WTC11 (cell line): Measurements from ENCODE around the gene PDLIM7. TPM values are rescaled to one million over a fixed set of nuclear protein-coding genes. Genes with fewer than 3 reads are reported as not detected.

Experiments
- ATAC-seq: fragments of 200-7000 bp; cut with Tn5 transposase; 2 replicates; pipeline ENCODE4 v1.10.0; 2021; ENCODE audit warnings: mild to moderate bottlenecking, moderate library complexity
- CTCF ChIA-PET: fragments of 300-600 bp; sonication (Branson Sonifier 250); formaldehyde crosslinking; loops from one replicate; lab custom pipeline; 2021; ENCODE audit warnings: antibody characterized with exemption; lab: Charles Lee
- POLR2A ChIA-PET: fragments of 350-600 bp; sonication (Branson Sonifier 250); formaldehyde crosslinking; loops from one replicate; lab custom pipeline; 2021; ENCODE audit warnings: antibody characterized with exemption; lab: Charles Lee
- DNase-seq: peaks from one replicate; pipeline ENCODE4 v3.0.0; 2021; ENCODE audit warnings: low spot score
- H3K27ac Mint-ChIP-seq: 2 replicates; pipeline ENCODE4 v1.8.0; 2021; ENCODE audit warnings: mixed read lengths
- H3K27me3 Mint-ChIP-seq: 2 replicates; pipeline ENCODE4 v1.8.0; 2021; ENCODE audit warnings: low read depth, mild to moderate bottlenecking, moderate library complexity, mixed read lengths
- H3K36me3 Mint-ChIP-seq: 2 replicates; pipeline ENCODE4 v1.8.0; 2021; ENCODE audit warnings: mixed read lengths
- H3K4me1 Mint-ChIP-seq: 2 replicates; pipeline ENCODE4 v1.8.0; 2022; ENCODE audit warnings: mixed read lengths
- H3K4me3 Mint-ChIP-seq: 2 replicates; pipeline ENCODE4 v1.8.0; 2021; ENCODE audit warnings: mild to moderate bottlenecking, moderate library complexity, mixed read lengths
- H3K9me3 Mint-ChIP-seq: 2 replicates; pipeline ENCODE4 v1.8.0; 2021; ENCODE audit warnings: mixed read lengths
- AR ChIP-seq: fragments of 250-450 bp; sonication (Bioruptor Pico); IDR thresholded peaks from 2 replicates; pipeline ENCODE4 v1.9.0; 2021; ENCODE audit warnings: mild to moderate bottlenecking
- CREB1 ChIP-seq: sonication (generic); formaldehyde crosslinking; IDR thresholded peaks from 2 replicates; pipeline ENCODE4 v1.8.0; 2023; ENCODE audit warnings: mild to moderate bottlenecking, missing genetic modification reagents
- E2F5 ChIP-seq: sonication (generic); formaldehyde crosslinking; IDR thresholded peaks from 2 replicates; pipeline ENCODE4 v1.8.1; 2022; ENCODE audit warnings: mild to moderate bottlenecking, moderate library complexity, missing genetic modification reagents
- FOXJ3 ChIP-seq: sonication (generic); formaldehyde crosslinking; IDR thresholded peaks from 2 replicates; pipeline ENCODE4 v1.9.0; 2021; ENCODE audit warnings: missing genetic modification reagents, mild to moderate bottlenecking, borderline replicate concordance
- IRF1 ChIP-seq: sonication (generic); formaldehyde crosslinking; IDR thresholded peaks from 2 replicates; pipeline ENCODE4 v1.8.0; 2023; ENCODE audit warnings: missing genetic modification reagents
- JUN ChIP-seq: sonication (generic); formaldehyde crosslinking; IDR thresholded peaks from 2 replicates; pipeline ENCODE4 v1.8.0; 2023; ENCODE audit warnings: mild to moderate bottlenecking, missing genetic modification reagents
- MAX ChIP-seq: sonication (generic); formaldehyde crosslinking; IDR thresholded peaks from 2 replicates; pipeline ENCODE4 v1.8.0; 2022; ENCODE audit warnings: mild to moderate bottlenecking, missing genetic modification reagents
- NR3C1 ChIP-seq: sonication (generic); formaldehyde crosslinking; conservative IDR thresholded peaks from 2 replicates; pipeline ENCODE4 v1.8.1; 2023; ENCODE audit warnings: low read depth, mild to moderate bottlenecking, missing genetic modification reagents
- PRDM15 ChIP-seq: sonication (generic); formaldehyde crosslinking; IDR thresholded peaks from 2 replicates; pipeline ENCODE4 v1.8.0; 2022; ENCODE audit warnings: missing genetic modification reagents
- PRRX2 ChIP-seq: fragments of 250-450 bp; sonication (Bioruptor Pico); IDR thresholded peaks from 2 replicates; pipeline ENCODE4 v1.8.0; 2021; ENCODE audit warnings: mild to moderate bottlenecking
- SOX15 ChIP-seq: fragments of 250-450 bp; sonication (Bioruptor Pico); IDR thresholded peaks from 2 replicates; pipeline ENCODE4 v1.9.0; 2021; ENCODE audit warnings: mild to moderate bottlenecking
- ZBTB21 ChIP-seq: sonication (generic); formaldehyde crosslinking; IDR thresholded peaks from 2 replicates; pipeline ENCODE4 v1.8.1; 2023; ENCODE audit warnings: mild to moderate bottlenecking, missing genetic modification reagents, borderline replicate concordance
- ZNF138 ChIP-seq: sonication (generic); formaldehyde crosslinking; conservative IDR thresholded peaks from 2 replicates; pipeline ENCODE4 v1.8.1; 2022; ENCODE audit warnings: mild to moderate bottlenecking, moderate library complexity, missing genetic modification reagents
- ZNF317 ChIP-seq: sonication (generic); formaldehyde crosslinking; IDR thresholded peaks from 2 replicates; pipeline ENCODE4 v1.8.1; 2023; ENCODE audit warnings: low read depth, mild to moderate bottlenecking, moderate library complexity, missing genetic modification reagents, borderline replicate concordance
- ZNF671 ChIP-seq: fragments of 250-450 bp; sonication (Bioruptor Pico); IDR thresholded peaks from 2 replicates; pipeline ENCODE4 v1.8.0; 2021; ENCODE audit warnings: mild to moderate bottlenecking
- total RNA-seq: library from RNA; stranded (reverse); gene quantifications from 3 replicates; pipeline ENCODE4 v1.2.3, GENCODE V29; 2021

PDLIM7 gene
- total RNA-seq, 1 experiment from 2014 or later: 142 TPM

- CTCF ChIA-PET: interaction anchor here (1.1 to 4.3 kb wide), 2 partner anchors 7 to 11 kb away, joined by 3 to 29 read pairs; no protein-coding TSS in a partner anchor
- peaks cover 30% of the 10 kb centered on the region for H3K4me1 Mint-ChIP-seq
These were observed 14.6 kb upstream of the PDLIM7 start for GRCh38 chr5:177511796-177512675.

More at GRCh38 chr5:177511796-177512675, 14.6 kb upstream of the PDLIM7 start:
- POLR2A ChIA-PET: no interaction called here
- ATAC-seq (no peak), DNase-seq (no peak)
- peaks cover 4% of the 10 kb centered on the region; the same call in 1 of the 2 replicates for H3K27me3 Mint-ChIP-seq
- H3K4me3 Mint-ChIP-seq: no peak overlapping the region
- TF ChIP-seq MAX (no peak), FOXJ3 (CRISPR knock-in tag) (no peak), SOX15 (no peak), ZNF671 (CRISPR knock-in tag) (no peak), PRRX2 (CRISPR knock-in tag) (no peak), IRF1 (no peak), AR (no peak), CREB1 (no peak), ZNF138 (CRISPR knock-in tag) (no peak), PRDM15 (no peak), NR3C1 (no peak), E2F5 (CRISPR knock-in tag) (no peak), ZBTB21 (CRISPR knock-in tag) (no peak), ZNF317 (no peak), JUN (CRISPR knock-in tag) (no peak)
- H3K27ac Mint-ChIP-seq: no peak overlapping the region
- peaks cover 61% of the 10 kb centered on the region for H3K36me3 Mint-ChIP-seq
- no peaks in the 10 kb centered on the region for H3K9me3 Mint-ChIP-seq
